ENCODE data around the gene PALLD. TPM values are rescaled to one million over a fixed set of nuclear protein-coding genes. Genes with fewer than 3 reads are reported as not detected.

Gene PALLD
- total and polyA plus RNA-seq, 2 donors (not counting 3 experiments of a cell fraction or from before 2014, with no cell fraction given): 13.4 to 48.2 TPM

GRCh38 chr4:168689791-168690190, 192.9 kb downstream of the PALLD start:
- Histone ChIP-seq H3K36me3 (ENCODE audit: control insufficient read depth in 2 of 2, extremely low read depth in 1 of 2, insufficient read depth in 2 of 2, low read length in 2 of 2) (no peaks in the 10 kb centered on the region), H3K79me2 (ENCODE audit: control insufficient read depth, insufficient read depth, low read length) (no peaks in the 10 kb centered on the region), H3K27me3 (ENCODE audit: control insufficient read depth in 2 of 2, insufficient read depth in 2 of 2, low read length in 2 of 2) (no peaks in the 10 kb centered on the region), H3K9me1 (replicated peaks; ENCODE audit: control insufficient read depth, extremely low read depth, insufficient read depth, low read length) (no peaks in the 10 kb centered on the region), H3K4me2 (ENCODE audit: insufficient read depth, low read length) (no peak overlapping the region), H4K20me1 (replicated peaks; ENCODE audit: control insufficient read depth, extremely low read depth, insufficient read depth, low read length) (no peaks in the 10 kb centered on the region), H3K27ac (ENCODE audit: insufficient read depth, low read depth, low read length) (no peak overlapping the region), H2AFZ (ENCODE audit: low read depth, low read length) (no peak overlapping the region), H3K9ac (replicated peaks; ENCODE audit: extremely low read depth, insufficient read depth, low read length) (no peak overlapping the region), H3K4me1 (ENCODE audit: control insufficient read depth, extremely low read depth, insufficient read depth, low read length) (peaks cover 25% of the 10 kb centered on the region), H3K9me3 (replicated peaks; ENCODE audit: control insufficient read depth, insufficient read depth, low read length) (no peaks in the 10 kb centered on the region), H3K4me3 (replicated peaks in 1 of 3; ENCODE audit: insufficient read depth in 1 of 3, low read depth in 1 of 3, low read length in 3 of 3) (no peak overlapping the region)
- ChIA-PET POLR2A (no interaction called here), CTCF (interaction anchor here (1.5 kb wide), 1 partner anchor 44 kb away, joined by 4 read pairs; no protein-coding TSS in a partner anchor)
- intact Hi-C loops (cut with micrococcal nuclease) (loop anchor here (5.0 kb wide), 2 partner anchors 177 to 507 kb away; no protein-coding TSS in a partner anchor), dilution Hi-C loops (cut with MboI; ENCODE audit: extremely low pct_ligation_motif_present, low sequenced_read_pairs) (no loop called here)
- DNase-seq (ENCODE audit: low read depth, low spot score) (peak; percentile 53), FAIRE-seq (no peak)
- BruUV-seq (replicated peaks): no TSS peak
- no peak for TF ChIP-seq POLR2AphosphoS5 (IDR thresholded peaks at IDR 0.05; ENCODE audit: insufficient read depth, low read depth, low read length)
- no peak for TF ChIP-seq JUN (IDR thresholded peaks at IDR 0.05; ENCODE audit: borderline replicate concordance, insufficient read depth, insufficient read length, low read depth)
- no peak for TF ChIP-seq POLR2A (IDR thresholded peaks at IDR 0.05; ENCODE audit: low read depth, low read length)
- TF ChIP-seq, protein P1, sequence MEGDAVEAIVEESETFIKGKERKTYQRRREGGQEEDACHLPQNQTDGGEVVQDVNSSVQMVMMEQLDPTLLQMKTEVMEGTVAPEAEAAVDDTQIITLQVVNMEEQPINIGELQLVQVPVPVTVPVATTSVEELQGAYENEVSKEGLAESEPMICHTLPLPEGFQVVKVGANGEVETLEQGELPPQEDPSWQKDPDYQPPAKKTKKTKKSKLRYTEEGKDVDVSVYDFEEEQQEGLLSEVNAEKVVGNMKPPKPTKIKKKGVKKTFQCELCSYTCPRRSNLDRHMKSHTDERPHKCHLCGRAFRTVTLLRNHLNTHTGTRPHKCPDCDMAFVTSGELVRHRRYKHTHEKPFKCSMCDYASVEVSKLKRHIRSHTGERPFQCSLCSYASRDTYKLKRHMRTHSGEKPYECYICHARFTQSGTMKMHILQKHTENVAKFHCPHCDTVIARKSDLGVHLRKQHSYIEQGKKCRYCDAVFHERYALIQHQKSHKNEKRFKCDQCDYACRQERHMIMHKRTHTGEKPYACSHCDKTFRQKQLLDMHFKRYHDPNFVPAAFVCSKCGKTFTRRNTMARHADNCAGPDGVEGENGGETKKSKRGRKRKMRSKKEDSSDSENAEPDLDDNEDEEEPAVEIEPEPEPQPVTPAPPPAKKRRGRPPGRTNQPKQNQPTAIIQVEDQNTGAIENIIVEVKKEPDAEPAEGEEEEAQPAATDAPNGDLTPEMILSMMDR (IDR thresholded peaks at IDR 0.05; ENCODE audit: extremely low read depth in 1 of 2, insufficient read depth in 1 of 2, low read depth in 1 of 2, low read length in 2 of 2): no peak
- TF ChIP-seq MAX (IDR thresholded peaks at IDR 0.05; ENCODE audit: insufficient read depth, insufficient read length): no peak
- no peak for TF ChIP-seq FOS (IDR thresholded peaks at IDR 0.05; ENCODE audit: borderline replicate concordance, insufficient read depth, low read length)
- no peak for TF ChIP-seq EZH2 (IDR thresholded peaks at IDR 0.05; ENCODE audit: borderline replicate concordance, low read depth, low read length, severe bottlenecking)
- no peak for TF ChIP-seq GATA2 (IDR thresholded peaks at IDR 0.05; ENCODE audit: insufficient read depth, insufficient read length, low read depth, low read length)
- no peak for TF ChIP-seq MYC (IDR thresholded peaks at IDR 0.05; ENCODE audit: low read depth, low read length)

Measured in endothelial cell of umbilical vein (primary cell).